ENCODE results near the gene PPFIA2.

Gene PPFIA2

GRCh38 chr12:81546811-81547210 lies 212.3 kb downstream of the PPFIA2 start:
- no peak for DNase-seq (ENCODE audit: low read depth)

DNA sequence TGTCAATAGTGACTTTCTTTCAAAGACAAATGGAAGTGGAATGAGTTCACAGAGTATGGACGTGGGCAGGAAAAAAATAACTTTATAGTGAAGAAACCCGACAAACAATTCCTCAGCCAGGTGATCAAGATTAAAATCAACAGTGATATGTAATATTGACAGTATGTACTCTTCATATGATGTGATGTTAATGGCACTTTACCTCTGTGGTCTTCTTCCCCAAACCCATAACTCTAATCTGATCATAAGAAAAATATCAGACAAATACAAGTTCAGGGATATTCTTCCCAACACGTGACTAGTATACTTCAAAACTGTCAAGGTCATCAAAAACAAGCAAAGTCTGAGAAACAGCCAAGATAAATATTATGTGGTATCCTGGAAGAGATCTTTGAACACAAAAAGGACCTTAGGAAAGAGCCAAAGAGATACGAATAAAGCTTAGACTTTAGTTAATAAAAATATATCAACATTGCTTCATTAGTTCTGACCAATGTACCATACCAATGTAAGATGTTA lies 215.5 kb downstream of the PPFIA2 start:
- DNase-seq (ENCODE audit: low read depth), result no peak

DNA sequence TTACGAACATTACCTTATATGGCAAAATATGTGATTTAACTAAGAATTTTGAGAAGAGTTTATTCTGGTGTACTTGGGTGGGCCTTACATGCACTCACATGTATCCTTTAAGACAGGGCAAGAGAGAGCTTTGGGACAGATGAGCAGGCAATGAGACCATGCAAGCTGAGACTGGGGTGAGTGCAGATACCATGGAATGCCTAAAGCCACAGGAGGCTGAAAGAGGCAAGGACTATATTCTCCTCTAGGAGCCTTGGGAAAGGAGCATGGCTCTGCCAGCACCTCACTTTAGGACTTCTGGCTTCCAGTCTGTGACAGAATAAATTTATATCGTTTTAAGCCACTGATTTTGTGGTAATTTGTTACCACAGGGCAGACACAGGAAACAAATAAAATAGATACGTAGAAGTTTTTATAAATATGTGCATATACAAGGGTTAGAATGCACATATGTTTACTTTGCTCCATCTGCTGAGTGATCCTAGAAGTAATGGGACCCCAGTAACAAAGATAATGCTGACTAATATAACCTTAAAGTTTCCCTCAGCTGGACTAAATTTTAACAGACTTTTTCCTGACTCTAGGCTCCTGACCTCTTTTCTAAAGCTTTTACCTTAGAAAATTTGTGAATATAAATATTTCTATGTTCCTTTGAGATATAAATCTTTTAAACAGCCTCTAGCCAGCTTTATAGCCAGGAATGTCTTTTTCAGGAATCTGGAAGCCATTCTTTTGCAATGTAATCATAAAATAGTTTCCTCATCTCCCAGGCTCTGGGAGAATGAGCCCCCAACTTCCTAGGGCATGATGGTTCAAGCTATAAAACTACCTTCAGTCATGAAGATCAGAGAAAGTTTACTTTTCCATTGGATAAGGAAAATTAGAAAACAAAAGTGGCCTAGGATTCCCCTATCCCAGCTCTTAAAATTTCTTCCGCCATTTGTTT lies 216.8 kb downstream of the PPFIA2 start:
- DNase-seq (ENCODE audit: low read depth), result no peak

DNA sequence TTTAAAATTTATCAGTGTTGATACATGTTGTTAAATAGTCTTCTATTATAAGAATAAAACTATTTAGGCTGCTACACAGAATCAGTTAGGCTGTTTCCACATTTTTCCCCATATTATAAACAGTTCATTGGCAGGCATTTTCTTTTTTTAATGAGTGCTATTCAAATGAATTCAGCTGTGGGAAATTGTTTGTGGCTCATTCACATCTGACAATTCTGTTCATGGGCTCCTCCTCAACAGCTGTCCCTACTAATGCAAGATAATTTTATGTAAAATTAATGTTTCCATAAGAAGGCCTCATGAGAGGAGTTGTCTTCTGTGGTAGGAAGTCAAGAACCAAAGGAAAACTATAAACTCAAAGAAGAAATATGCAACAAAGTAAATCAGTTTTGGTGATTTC lies 218.0 kb downstream of the PPFIA2 start:
- DNase-seq (ENCODE audit: low read depth), result no peak

DNA sequence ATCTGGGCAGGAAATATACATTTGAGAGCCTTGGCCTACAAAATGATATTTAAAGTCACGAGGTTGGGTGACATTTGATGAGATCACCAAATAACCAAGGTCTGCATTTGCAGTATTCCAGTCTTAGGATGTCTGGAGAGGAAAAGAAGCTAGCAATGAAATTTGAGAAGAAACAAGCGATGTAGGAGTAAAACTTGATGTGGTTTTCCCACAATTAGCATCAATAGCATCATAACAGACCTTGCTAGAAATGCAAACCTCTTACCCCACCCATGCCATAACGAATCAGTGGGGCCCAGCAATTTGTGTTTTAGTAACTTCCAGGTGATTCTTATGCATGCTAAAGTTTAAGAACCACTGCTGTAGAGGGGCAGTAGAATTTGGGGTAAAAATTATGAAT lies 219.9 kb downstream of the PPFIA2 start:
- DNase-seq (ENCODE audit: low read depth), result no peak

GRCh38 chr12:81533054-81533453 lies 226.1 kb downstream of the PPFIA2 start:
- no peak for DNase-seq (ENCODE audit: low read depth)

- no peak for DNase-seq (ENCODE audit: low read depth)
These were observed 228.8 kb downstream of the PPFIA2 start for GRCh38 chr12:81530352-81530751.

DNA sequence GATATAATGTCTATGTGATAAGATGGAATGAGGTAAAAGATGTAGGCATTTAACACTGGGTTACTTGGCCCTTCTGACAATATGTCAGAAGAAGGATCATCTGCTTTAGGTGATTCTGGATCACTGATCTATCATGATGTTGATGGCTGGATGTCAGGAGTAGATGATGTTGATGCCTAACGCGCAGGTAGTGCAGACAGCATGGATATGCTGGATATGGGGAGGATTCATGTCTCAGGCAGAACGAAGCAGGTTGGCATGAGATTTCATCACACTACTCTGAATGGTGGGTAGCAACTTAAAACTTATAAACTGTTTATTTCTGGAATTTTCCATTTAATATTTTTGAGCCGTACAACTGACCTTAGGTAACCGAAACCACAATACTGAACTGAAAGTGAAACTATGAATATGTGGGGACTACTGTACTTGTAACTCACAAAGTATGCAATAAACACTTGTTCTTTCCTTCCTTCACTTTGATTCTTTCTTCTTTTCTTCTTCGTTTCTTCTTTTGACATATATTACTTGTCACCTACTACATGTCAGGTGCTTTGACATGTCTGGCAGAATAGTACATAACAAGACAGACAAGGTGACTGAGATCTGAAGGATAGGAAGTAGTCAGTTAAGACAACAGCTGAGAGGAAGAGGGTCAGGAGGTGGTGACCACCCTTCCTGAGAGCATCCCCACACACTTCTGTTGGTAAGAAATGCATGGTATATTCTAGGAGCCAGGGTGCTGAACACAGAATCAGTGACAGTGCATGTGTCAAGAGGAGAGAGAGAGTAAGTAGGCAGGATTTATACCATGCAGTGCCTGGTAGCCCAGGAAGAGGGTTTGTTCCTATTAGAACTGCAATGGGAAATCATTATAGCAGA lies 238.8 kb downstream of the PPFIA2 start:
- DNase-seq (ENCODE audit: low read depth), result no peak

- no peak for DNase-seq (ENCODE audit: low read depth)
These were observed 240.5 kb downstream of the PPFIA2 start for GRCh38 chr12:81518638-81519037.

GRCh38 chr12:81517296-81517695 lies 241.9 kb downstream of the PPFIA2 start:
- no peak for DNase-seq (ENCODE audit: low read depth)

GRCh38 chr12:81502912-81503695 lies 256.0 kb downstream of the PPFIA2 start:
- no peak for DNase-seq (ENCODE audit: low read depth)

DNA sequence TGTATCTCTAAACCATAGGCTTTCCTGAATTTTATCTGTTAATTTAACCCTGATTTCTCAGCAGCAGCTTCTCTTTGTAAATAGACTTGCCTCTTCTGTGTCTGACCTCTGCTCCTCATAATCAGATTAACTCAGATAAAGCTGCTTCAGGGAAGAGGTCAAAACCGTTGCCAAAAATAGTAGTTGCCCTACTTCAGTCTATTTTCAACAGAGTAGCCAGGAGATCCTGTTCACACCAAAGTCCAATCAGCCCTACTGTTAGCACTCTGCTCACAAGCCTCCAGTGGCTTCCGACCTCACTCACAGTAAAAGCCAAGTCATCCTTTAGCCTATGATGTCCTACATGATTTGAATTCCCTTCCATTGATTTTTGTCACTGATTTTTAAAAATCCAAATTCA lies 258.4 kb downstream of the PPFIA2 start:
- DNase-seq (ENCODE audit: low read depth), result no peak

GRCh38 chr12:81499809-81500208 lies 259.3 kb downstream of the PPFIA2 start:
- no peak for DNase-seq (ENCODE audit: low read depth)

- no peak for DNase-seq (ENCODE audit: low read depth)
These were observed 266.9 kb downstream of the PPFIA2 start for GRCh38 chr12:81492131-81492720.

DNA sequence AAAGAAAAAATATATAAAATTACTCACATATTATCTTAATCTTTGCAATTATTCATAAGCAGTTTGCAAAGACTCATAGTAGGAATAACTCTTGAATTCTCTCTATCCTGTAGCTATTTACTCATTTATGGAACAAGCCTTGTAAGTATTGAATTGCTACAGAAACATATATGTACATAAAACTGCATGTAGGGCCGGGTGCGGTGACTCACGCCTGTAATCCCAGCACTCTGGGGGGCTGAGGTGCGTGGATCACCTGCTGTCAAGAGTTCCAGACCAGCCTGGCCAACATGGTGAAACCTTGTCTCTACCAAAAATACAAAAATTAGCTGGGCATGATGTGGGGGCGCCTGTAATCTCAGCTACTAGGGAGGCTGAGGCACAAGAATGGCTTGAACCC lies 286.2 kb downstream of the PPFIA2 start:
- no peak for DNase-seq (ENCODE audit: low read depth)

DNA sequence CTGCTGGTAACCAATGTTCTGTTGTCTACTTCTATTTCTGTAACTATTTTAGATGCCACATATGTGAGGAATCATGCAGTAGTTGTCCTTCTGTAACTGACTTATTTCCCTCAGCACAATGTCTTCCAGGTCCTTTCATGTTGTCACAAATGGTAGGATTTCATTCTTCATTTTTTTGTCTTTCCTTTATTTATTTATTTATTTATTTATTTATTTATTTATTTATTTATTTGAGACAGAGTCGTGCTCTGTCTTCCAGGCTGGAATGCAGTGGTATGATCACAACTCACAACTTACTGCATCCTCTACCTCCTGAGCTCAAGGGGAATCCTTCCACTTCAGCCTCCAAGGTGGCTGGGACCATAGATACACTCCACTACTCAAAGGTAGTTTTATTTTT lies 288.2 kb downstream of the PPFIA2 start:
- no peak for DNase-seq (ENCODE audit: low read depth)

DNA sequence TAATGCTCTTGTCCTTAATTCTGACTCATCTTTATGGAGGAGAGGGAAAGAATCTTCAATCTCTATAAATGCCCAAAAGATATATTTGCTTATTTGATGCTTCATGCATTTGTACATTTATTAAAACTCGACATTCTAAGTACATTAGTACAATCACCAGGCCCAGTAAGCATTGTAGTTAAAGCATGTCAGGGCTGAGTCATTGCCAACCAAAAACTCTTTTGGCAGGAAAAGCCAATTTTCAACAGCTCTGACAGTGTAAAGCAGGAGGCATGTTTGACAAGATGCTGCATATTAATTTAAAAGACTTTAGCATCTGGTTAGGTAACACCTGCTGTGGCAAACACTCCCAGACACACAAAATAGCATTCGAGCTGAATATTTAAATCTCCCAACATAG lies 290.9 kb downstream of the PPFIA2 start:
- no peak for DNase-seq (ENCODE audit: low read depth)

DNA sequence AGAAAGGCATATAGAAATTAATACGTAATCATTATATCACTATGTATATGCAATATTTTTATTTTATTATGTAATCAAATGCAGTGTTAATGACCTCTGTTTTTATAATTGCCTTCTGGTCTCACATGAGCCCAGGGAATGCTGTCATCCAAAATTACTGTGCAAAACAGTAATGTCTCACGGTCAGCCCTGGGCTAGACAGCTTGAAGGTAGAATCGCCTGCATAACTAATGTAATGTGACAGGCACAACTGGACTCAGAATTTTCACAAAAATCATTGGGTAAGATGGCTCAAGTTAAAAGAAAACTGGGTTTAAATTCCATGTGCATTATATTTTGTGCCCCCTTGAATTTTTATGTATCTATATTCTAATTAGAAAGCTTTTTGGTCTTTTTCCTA lies 293.3 kb downstream of the PPFIA2 start:
- no peak for DNase-seq (ENCODE audit: low read depth)

GRCh38 chr12:81465191-81465590 lies 294.0 kb downstream of the PPFIA2 start:
- no peak for DNase-seq (ENCODE audit: low read depth)

DNA sequence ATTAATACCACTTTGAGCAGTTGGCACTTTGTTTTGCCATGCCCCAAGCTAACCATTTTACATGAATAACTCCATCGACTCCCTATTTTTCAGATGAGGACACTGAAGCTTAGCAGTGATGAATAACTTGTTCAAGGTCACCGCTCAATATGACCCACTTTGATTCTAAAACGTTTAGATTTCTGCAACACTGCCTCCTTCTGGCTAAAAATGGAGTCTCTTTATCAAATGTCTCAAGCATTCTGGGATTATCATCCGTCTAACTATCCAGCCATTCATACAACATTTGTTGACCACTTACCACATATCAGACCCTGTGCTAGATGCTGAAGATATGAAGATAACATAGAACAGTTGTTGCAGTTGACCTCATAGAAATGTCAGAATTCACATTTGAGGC lies 298.0 kb downstream of the PPFIA2 start:
- DNase-seq (ENCODE audit: low read depth), result no peak

- DNase-seq (ENCODE audit: low read depth), result no peak
These were observed 308.0 kb downstream of the PPFIA2 start for GRCh38 chr12:81450920-81451739.
